T-helper 1 cell treated with Interleukin-12 subunit alpha and Interleukin-12 subunit beta and Interleukin-4 antibody, amounts not matched to agents 30 ng/mL and 1 ng/mL, for 36 hours (primary cell): ENCODE measurements around the gene SELPLG. TPM values are rescaled to one million over a fixed set of nuclear protein-coding genes. Genes with fewer than 3 reads are reported as not detected.
"Not testable (repeated sequence)": the region's sequence is repeated elsewhere in the genome, so short reads cannot be mapped to it uniquely, and the experiment has no call there.

Source experiments
- intact Hi-C: fragments of 100-400 bp; cut with micrococcal nuclease; formaldehyde crosslinking; loops from one replicate; pipeline ENCODE4 v1.15.1; 2024
- total RNA-seq: library from RNA; stranded (reverse); gene quantifications from 2 replicates; pipeline ENCODE4 v1.2.3, GENCODE V29; 2022

Gene SELPLG
- total RNA-seq, 1 donor from 2014 or later = 239 TPM

- intact Hi-C loops = not testable (repeated sequence)
Observed at GRCh38 chr12:108656247-108656646, 22.6 kb upstream of the SELPLG start.

DNA sequence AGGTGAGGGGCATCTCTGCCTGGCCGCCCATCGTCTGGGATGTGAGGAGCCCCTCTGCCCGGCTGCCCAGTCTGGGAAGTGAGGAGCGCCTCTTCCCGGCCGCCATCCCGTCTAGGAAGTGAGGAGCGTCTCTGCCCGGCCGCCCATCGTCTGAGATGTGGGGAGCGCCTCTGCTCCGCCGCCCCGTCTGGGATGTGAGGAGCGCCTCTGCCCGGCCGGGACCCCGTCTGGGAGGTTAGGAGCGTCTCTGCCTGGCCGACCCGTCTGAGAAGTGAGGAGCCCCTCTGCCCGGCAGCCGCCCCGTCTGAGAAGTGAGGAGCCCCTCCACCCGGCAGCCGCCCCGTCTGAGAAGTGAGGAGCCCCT, 22.1 kb upstream of the SELPLG start:
- intact Hi-C loops = not testable (repeated sequence)

- intact Hi-C loops = not testable (repeated sequence)
Observed at GRCh38 chr12:108654622-108655021, 20.9 kb upstream of the SELPLG start.

DNA sequence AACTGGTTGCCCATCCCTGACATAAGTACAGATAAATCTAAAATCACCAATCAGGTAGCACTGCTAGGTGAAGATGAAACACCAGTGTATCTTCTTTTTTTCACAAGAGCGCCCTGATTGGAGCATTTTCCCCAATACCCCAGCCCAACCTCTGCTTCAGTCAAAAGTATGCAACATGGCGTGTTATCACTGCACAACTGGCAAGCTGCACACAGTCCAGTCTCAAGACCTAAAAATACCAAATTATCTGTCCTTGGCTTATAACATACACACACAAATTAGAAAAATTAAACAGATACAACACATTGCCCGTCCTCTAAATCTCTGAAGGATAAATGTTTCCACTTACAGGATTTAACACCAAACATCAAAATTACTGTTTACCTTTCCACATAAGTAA, 20.2 kb upstream of the SELPLG start:
- intact Hi-C loops = no loop called here

- intact Hi-C loops = no loop called here
Observed at GRCh38 chr12:108653082-108653516, 19.4 kb upstream of the SELPLG start.

- intact Hi-C loops = no loop called here
Observed at GRCh38 chr12:108650083-108650482, 16.4 kb upstream of the SELPLG start.

GRCh38 chr12:108649669-108650068, 16.0 kb upstream of the SELPLG start:
- intact Hi-C loops = loop anchor here (5.0 kb wide), 1 partner anchor 153 kb away; no protein-coding TSS in a partner anchor

DNA sequence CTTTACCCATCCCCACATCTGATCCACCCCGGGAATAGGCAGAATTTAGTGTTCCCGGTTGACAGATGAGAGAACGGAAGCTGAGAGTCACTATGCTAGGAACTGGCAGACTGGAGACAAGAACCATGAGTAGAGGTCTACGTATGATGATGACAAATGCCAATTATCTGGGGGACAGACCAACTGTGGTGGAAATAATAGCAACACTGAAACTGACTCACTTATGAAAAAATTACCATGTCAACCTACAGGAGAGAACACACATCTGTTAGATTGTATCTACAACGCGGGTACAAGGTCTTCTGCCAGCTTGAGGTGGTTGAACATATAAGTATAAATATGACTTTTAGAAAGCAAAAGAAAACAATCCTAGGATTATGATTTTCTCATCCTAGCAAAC, 15.4 kb upstream of the SELPLG start:
- intact Hi-C loops = loop anchor here (5.0 kb wide), 1 partner anchor 153 kb away; no protein-coding TSS in a partner anchor

DNA sequence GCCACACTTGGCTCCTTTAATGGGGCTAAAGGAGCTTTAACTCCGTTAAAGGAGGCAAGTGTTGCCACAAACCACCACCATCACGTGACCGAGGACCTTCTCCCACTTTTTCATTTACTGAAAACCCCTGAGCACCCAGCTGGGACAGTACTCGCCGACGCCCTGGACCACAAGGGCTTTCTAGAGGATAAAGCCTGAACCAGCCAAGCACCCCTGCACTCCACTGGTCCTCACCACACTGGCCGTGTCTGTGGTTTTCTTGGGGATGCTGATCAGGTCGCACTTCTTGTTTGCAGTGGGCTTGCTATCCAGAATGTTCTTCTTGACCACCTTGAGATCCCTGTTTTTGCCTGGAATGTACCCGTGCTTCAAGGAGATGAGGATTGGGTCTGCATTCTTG, 14.7 kb upstream of the SELPLG start:
- intact Hi-C loops = loop anchor here (5.0 kb wide), 1 partner anchor 154 kb away; no protein-coding TSS in a partner anchor

GRCh38 chr12:108647585-108648287, 14.0 kb upstream of the SELPLG start:
- intact Hi-C loops = loop anchor here (5.0 kb wide), 1 partner anchor 155 kb away; no protein-coding TSS in a partner anchor

DNA sequence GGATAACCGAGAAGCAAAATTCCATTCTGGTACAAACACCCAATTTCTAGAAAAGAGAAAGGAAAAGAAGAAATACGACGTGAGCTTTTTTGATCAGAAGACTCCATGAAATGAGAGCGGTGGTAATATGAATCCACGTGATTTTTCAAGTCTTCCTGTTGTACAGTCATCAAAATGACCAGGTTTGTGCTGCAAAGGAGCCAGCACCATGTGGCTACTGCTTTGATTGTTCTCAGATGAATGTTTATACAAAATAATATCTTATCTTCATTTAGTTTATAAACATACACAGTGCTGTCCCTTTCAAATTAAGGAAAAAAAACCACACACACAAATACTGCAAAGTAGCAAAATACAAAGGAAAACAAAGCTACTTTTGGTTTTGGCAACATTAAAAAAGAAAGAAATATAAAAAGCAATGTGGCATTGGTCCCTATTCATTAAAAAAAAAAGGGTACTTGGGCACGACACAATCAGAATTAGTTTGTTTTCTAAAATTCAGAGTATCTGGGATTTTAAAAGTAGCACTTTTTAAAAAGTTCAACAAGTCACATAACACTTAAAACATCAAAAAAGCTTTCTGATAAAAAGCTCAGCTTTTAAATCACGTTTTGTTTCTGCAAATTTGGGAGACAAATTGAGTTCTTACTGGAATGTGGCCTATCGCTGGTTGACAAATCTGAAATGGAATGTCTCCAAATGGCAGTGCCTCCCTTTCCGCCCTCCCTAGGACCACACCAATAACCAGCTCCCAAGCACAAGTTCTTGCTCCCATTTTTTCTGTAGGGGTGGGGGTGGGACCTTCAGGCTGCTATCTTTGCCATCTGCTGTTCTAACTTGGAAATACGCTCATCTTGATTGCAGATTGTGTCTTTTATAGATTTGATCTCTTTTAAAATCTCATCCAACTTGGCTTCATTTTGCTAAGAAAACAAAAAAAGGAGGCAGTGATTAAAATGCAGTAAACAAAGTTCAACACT, 13.2 kb upstream of the SELPLG start:
- intact Hi-C loops = loop anchor here (1.0 to 5.0 kb wide), 2 partner anchors 12 to 155 kb away; no protein-coding TSS in a partner anchor

DNA sequence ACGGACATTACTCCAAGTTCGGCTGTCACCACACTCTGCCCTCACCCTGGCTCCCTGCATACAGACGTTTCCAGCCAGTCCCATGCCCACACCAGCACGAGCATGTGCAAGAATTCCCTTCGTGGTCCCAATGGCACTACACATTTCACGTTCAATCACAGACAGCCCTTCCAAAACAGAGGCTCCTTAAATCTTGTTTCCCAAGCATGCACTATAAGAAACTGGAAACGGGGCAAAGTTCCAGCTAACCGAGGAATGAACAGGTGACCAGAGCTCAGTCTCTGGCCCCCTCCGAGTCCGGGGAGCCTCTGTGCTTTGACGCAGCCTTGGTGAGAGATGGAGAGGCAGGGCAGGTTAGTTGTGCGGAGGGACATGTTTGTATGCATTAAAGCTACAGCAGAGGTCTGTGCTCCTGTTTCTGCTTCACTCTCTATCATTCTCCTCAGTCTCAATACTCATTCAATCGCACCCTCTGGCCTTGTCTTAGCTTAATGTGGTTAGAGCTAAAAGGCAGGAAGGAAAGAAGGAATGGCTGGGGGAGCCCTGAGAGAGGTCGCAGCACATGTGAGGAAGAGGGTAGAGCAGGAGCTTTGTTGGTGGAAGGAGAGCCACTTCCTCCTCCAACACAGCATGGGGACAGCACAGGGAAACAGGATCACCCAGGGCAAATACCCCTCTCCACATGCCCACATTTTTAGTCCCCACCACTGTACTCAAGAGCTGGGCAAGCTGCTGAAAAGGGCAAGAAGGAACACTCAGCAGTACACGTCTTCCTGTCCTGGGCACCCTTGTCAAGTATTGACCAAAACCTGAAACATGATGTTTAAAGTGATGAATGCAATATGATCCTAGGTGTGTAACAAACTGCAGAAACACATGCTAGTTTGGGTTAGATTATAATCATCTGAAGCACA, 12.2 kb upstream of the SELPLG start:
- intact Hi-C loops = loop anchor here (1.0 to 5.0 kb wide), 2 partner anchors 11 to 156 kb away; no protein-coding TSS in a partner anchor

GRCh38 chr12:108644811-108645120, 11.1 kb upstream of the SELPLG start:
- intact Hi-C loops = loop anchor here (5.0 kb wide), 1 partner anchor 158 kb away; no protein-coding TSS in a partner anchor

- intact Hi-C loops = no loop called here
Observed at GRCh38 chr12:108643941-108644810, 10.5 kb upstream of the SELPLG start.

GRCh38 chr12:108642899-108643654, 9.4 kb upstream of the SELPLG start:
- intact Hi-C loops = no loop called here

DNA sequence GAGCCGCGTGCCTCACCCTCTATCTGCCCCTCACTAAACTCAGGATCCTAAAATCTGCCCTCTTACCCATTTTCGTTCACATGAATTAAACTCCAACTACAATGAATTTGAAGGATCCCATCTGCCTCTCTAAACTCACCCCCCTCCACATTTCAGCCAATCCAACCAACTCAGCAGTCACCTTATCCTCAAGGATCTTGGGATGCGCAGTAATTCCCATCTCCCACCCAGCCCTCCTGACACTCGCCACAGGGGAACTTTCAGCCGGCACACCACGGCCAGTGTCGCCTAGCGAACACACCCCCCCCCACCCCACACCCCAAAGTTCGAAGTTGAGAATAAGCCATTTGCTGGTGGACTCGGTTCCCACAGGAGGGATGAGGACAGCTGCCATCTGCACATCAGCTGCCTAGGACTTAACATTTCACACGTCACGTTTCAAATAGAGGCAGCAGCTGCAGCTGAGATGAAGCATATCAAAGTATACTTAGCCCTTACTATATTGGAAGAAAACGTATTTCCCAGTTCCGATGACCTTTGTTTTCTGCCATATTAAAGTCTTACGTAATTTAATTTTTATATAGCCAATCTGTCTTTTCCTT, 8.7 kb upstream of the SELPLG start:
- intact Hi-C loops = no loop called here

GRCh38 chr12:108641446-108642268, 8.0 kb upstream of the SELPLG start:
- intact Hi-C loops = no loop called here
